ENCODE data around the gene FRMD4B.
A peak's percentile ranks its signal among the peaks of the same experiment; 100 is the strongest.

The FRMD4B gene

DNA sequence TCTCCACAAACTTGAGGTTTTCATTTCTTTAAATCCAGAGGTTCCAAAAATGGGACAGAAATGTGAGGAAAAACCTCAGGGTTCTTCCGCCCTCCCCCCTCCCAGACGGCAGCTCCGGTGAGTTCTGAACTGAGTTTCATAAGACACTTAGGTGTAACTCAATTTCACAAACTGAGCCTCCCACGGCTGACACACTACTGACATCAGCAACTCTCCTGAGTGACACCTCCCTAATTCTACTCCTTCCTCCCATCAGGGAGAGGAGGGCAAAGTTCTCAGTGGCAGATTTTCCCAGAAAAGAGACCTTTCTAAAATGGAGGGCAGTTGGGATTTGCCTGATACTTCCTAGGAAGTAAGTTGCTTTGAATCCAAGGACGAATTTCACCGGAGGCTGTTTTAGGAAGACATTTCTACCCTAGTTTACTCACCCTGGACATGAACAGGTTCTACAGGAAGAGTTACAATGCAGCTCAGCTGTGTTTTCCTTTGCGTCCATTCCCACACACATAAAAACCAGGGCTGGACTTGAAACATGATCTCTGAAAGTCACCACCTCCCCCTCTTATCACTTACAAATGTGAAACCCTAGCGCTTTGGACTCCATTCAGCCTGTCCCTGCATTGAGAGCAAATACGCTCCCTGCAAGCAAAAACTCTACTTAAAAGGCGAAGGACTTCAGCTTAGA lies 185.4 kb downstream of the FRMD4B start:
- no peak for DNase-seq

DNA sequence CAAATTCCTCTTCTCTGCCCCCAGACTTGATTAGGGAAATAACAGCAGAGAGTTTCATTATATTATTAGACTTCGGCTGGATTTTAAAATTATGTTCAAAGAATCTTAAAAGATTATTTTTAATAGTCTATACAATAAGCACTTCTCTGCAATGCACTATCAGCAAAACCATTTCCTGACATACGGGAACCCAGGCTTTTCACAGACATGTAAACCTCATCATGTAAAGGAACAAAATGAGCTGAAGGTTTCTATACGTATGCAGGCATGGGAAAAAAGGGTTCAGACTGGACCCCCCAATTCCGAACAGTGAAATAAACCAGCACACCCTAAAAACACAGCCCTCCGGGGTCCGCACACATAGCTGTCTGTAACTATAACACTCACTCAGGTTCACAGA lies 185.9 kb downstream of the FRMD4B start:
- DNase-seq, result no peak

DNA sequence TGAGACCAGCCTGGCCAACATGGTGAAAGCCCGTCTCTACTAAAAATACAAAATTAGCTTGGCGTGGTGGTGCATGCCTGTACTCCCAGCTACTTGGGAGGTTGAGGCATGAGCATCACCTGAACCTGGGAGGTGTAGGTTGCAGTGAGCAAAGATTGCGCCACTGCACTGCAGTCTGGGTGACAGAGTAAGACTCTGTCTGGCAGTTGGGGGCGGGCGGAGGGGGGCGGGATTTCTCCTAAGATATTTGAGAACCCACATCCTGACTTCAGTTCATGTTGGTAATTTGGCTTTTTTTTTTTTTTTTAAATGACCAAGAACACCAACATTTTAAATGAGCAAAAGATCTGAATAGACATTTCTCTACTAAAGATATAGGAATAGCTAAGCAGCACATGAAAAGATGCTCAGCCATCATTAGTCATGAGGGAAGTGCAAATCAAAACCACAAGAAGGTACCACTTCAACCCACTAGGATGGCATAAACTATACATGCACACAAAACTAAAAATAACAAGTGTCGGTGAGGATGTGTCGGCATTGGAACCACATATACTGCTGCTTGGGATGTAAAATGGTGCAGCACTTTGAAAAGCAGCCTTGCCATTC lies 187.9 kb downstream of the FRMD4B start:
- peak; percentile 21 for DNase-seq

DNA sequence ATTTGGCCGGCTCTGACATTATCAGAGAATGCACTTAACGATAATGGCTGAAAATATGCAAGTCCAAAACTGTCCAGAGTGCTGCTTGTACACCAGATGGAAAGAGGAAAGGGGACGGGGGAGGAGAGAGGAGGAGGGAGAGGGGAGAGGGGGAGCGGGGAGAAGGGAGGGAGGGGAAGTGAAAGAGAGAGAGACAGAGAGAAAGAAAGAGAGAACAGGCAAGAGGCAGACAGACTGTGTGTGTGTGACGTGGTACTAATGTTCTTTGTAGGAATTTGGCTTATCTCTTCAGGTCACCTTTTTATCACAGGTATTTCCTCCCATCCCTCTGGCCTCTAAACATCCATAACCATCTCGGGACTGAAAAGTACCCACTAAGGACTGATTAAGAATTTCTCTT lies 188.4 kb downstream of the FRMD4B start:
- no peak for DNase-seq

DNA sequence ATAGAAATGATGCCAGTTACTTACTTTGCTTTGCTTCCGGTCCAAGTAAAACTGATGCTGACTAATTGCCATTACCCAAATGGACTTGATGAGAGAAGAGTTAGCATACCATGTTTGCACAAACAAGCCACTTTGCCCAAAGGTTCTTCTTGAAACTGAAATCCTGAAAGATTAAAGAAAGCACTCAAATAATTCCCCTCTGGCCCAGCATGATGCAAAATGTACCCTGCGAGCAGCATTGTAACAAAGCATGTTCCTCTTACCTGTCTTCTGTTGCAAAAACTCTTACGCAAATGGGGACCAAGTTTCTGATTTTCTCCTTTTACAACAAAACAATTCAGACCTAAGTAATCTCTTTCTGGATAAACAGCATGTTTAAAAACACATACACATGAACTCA lies 189.0 kb downstream of the FRMD4B start:
- DNase-seq, result no peak

DNA sequence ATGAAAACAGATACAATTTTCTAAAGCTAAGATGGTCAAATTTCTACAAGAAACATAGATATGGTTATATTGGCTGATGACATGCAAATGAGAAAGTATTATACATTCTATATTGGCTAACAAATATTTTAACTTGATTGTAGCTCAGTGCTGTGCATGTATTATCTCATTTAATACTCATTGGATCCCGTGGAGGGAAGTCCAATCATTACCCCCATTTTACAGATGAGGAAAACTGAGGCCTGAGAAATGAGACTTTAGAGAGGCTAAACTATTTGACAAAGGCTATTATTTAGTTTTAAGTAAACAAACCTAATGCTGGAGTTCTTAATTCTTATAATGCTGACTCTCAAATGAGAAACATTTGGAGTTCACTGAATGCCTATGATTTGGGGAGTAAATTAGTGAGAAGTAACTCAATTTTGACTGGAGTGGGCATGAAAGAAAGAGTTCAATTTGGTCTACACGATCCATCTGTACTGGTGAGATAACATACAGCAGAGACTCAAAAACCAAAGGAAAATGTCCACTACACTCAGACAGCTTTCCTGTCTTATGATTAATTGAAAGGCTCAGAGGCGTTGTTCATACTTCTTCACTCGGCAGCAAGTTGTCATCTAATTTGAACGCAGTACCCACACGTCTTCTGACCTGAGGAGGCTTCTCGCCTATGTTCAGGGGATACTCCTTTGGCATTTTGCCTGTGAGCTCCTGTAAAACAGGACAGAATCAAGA lies 191.3 kb downstream of the FRMD4B start:
- no peak for DNase-seq

DNA sequence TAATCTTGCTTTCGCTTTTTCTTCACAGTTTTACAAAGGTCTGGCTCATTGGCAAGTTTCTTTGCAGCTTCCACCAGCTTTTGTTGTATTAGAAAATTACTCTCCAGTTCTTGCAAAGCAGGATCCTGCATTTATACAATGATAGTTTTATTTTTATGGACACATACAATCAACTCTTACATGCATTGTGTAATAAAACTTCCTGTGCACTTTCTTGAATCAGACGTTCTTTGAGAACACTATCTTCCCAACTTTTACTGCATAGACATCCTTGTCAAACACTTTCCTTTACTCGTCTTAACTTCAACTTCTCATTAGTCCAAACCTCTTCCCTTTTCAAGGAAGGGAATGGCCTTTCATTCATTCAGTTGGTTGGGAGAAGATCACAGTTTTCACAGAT lies 192.1 kb downstream of the FRMD4B start:
- DNase-seq, result no peak

DNA sequence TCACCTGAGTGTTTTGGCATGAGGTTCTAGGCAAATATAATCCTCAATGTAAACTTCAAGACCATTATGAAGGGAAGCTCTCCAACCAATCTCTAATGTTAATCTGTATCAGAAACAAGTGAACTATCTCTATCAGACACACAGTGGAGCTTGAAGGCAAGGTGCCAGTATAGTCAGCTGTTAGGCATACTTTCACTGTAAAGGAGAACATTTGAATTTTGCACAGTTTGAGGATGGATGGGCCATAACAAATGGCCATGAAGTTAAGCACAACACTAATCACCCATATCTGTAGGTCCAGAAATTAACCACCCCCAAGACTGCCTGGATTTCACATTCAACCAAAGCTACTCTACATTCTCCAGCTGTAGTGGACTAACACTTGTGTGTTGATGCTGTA lies 194.4 kb downstream of the FRMD4B start:
- no peak for DNase-seq

DNA sequence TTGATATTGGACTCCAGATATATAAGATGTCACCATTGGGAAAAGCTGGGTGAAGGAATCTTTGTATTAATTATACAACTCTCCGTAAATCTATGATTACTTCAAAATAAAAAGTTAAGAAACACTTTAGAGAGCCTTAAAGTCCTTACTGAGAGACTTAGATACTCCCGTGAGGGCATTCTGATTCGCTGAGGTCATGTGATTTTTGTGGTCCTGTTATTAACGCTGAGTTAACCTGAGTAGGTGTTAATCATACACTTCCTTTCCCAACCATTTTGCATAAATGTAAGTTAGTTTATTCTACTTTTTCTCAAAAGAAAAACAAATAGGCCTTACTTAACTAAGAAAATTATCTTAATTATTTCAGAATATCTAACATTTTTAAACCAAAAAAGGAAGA lies 196.4 kb downstream of the FRMD4B start:
- no peak for DNase-seq

DNA sequence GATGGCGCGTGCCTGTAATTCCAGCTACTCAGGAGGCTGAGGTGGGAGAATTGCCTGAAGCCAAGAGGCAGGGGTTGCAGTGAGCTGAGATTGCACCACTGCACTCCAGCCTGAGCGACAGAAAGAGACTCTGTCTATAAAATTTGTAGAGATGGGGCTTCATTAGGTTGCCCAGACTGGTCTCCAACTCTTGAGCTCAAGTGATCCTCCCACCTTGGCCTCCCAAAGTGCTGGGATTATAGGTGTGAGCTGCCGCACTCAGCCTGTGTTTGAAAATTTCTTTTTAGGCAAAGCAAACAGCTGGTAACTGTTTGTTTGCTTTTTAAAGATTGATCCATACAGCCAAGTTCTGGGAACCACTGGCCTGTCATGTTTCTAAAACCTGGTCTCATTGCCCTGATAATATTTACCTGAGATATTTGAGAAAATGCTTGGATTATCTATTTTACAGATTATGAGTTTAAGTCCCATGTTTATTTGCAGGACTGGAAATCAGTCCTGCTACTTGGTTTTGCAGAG lies 199.3 kb downstream of the FRMD4B start:
- no peak for DNase-seq

DNA sequence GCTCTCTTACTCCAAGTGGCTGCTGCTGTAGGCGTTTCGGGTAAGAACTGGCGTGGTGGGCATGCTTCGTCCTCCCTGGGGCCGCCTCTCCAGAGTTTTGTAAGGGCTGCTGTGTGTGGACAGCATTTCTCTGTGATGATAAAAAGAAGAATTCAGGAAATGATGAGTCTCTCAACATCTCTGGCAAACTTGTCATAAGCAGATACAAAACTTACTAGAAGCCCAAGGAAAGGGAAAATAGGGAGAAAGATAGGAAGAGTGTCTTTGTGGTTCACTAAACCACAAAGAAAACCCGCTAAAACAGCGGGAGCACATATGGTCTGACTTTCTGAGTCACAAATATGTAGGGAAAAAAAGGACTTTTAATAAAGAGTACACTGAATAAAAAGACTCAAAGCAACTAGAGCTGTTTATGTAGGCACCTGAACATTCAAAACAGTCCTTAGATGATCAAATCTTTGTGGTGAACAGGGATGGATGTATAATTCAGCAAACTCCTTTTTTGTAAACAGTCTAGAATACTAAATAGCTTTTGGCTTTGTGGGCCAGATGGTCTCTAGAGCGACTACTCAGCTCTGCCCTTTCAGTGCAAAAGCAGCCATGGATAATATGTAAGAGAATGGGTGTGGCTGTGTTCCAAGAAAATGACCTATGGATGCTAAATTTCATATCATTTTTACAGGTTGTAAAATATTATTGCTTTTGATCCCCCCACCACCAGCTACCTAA lies 203.1 kb downstream of the FRMD4B start:
- no peak for DNase-seq

DNA sequence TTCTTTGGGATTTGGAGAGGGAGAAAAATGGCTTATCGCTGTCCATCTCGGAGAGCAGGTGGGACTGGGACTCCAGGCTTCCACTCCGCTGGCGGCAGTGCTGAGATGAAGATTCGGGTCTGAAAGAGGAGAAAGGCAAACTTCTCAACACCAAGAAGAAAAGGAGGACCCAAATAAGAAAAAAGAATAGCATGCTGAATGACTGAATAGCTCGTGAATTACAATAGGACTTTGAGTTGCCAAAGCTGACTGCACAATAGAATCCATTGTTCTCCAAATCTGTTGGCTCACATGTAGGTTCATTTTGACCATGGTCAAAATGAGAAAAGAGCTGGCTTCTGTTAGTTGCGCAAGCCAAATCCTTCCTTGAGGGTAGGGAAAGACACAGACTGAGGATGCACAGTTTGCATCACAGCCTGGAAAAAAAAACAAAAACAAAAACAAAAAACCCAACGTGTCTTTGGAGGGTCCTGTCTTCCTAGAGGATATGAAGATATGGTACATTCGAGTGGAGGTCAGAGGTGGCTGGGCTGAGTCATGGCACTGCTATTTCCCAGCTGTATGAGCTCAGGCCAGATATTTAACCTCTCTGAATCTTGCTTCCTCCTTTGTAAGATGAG lies 204.2 kb downstream of the FRMD4B start:
- no peak for DNase-seq

DNA sequence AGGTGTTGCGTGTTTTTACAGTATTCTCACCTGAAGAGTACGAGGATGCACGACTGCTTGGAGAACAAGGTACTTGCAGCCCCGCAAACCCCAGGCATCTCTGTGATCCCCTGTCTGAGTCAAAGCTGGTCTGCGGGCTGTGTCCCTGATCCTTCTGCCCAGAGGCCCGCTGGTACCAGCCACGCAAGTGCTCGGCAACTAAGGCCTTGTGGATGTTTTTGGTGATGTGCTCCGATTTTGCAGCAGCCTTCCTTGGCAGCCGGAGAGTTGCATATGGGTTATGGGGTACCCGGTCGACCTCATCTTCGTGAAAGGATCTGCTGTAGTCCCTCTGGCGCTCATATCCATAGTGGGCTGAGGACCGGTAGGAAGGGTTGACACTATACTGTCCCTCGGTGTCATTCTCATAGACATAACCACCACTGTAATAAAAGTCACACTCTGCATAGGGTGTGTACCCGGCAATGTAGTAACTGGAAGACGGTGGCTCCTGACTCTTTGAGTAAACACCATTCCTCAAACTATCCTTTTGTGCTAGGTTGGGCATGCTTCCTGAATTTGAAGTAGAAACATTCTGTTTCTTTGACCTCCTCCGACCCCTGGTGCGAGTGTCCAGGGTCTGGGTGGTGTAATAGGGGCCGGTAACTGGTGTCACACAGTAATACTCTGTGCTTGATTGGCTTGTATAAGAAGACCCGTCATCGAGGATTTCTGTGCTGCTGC lies 204.9 kb downstream of the FRMD4B start:
- DNase-seq, result no peak

DNA sequence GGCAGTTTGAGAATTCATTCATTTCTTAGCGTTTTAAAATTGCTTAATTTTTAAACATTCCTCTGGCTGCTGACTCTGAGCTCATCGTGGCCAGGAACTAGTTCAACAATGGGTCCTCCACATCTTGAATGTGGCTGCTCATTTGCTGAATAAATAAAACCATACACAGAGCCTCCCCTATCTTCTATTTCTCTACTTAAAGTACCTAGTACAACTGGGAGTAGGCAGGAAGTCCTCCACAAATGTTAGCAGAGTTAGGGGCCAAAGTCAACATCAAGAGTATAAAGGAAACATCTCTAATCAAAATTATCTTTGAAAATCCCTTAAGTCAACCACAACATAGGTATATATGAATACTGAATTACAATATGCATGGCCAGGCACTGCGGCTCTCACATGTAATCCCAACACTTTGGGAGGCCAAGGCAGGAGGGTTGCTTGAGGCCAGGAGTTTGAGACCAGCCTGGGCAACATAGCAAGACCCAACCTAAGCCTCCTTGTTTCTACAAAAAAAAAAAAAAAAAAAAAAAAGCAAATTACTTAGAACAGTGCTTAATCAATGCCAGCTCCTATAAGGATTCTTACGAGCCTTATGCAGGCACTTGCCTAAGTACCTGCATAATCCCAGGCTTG lies 206.0 kb downstream of the FRMD4B start:
- DNase-seq, result no peak

DNA sequence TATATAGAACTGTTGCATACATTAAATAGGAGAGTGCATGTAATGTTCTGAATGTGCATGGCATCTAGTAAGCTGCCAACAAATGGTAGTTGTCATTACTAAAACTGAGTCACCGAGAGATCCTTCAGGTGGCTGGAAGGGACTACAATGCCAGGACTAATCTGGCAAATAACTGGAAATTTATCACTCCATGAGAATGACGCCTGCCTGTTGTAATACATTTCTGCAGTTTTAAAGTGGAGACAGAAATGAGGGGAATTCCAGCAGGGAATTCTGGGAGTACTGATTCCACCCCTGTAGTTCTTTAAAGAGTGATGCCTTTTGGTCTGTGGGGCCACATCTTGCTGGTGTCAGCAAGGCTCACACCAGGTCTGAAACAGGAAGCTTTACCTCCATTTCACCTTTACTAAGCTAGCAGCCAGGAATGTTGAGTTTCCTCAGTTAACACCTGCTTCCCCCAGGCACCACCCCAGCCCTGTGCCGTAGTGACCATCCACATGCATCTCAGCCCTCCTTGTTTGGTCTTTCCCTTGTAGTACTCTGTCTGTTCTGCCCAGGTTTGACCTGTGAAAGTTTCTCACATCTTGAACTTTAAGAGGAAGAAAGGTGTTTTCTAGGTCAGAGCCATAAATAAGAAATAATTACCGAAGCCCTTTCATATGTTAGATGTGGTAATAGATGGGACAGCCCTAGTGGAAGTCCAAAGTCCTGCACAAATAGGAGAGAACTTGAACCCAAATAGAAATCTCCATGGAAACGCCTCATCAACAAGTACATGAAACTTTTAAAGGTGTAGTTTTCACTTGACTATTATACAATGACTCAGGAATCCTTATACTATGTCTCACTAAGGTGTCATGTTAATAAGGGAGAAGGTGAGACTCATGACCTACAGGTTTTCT lies 206.8 kb downstream of the FRMD4B start:
- no peak for DNase-seq

DNA sequence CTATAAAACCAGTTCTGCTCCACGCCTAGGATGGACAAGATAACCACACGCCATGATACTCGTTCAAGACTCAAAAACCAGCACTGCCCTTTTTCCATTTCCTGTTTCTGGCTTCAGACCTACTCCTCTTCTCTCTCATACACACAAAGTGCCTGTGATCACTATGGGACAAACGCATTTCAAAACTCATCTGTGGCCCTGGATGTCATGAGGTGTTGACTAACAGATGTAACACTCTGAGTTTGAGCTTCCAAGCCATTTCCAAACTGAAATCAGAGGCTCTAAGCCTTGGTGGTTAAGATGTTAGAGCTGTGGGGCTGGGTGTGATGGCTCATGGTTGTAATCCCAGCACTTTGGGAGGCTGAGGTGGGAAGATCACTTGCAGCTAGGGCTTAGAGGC lies 207.8 kb downstream of the FRMD4B start:
- DNase-seq, result no peak

DNA sequence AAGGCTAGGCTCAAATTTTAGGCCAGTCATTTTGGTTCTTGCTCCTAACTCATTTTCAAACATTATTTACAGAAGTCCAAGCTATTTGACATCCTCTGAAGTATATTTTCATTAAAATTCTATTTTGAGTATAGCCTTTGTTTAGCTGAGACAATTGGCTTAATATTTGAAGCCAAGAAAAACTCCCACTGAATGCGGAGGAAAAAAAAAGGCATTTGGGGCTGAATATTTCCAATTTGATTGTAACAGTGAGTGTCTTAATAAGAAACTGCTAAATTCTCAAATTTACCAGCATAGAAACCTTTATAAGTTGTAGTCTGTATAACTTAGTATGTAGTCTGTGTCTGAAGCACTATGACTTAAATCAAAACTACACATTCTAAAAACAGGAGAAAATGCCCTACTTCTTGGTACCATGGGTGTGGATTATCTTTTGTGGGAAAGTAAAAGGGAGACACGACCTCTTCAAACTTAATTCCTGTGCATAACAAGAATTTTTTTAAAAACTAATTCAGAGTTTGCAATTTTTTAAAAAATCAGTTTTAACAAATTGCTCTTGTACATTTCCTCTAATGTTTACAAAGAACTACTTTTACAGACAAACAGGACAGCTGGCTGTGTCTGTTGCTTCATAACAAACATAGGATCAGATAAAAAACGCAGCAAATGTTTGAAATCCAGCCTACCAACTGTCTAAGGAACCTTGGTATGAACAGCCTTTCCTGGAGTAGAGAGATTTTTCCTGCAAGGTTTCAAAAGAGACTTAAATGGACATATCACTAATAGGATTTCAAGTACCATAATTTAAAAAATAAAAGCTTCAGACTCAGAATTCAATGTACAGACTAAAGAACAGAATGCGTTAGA lies 210.8 kb downstream of the FRMD4B start:
- DNase-seq, result no peak

DNA sequence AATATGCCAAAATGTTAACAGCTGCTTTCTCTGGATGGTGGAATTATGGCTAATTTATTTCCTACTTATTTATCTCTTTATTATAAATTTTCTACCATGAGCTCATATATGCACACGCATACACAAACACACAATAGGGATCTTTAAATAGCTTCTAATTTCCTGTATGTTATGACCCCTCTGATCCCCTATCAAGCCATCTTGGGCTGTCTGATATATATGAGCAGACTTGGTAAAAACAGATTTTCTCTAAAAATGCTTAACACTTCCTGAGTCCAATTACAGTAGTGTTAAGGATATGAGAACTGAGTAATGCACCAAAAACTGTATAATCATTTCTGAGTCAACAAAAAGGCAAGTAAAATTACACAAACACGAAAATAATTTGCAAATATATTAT lies 211.4 kb downstream of the FRMD4B start:
- DNase-seq, result no peak

DNA sequence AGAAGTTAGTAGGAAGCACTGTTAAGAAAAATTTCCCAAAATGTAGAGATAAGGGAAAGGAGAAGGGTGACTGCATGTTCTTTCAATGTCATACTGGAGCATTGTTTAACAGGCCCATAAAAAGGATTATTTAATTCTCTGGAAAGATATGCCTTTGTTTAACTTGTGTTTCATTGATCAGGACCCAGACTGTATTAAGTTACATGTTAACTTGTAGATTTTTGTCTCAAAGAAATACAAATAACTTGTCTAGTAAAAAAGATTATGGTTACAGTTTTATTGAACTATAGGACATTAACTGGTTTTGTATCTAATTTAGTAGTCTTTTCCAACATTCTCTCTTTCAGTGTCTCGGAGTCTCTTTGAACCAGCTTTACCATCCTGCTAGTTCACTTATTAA lies 213.8 kb downstream of the FRMD4B start:
- no peak for DNase-seq

DNA sequence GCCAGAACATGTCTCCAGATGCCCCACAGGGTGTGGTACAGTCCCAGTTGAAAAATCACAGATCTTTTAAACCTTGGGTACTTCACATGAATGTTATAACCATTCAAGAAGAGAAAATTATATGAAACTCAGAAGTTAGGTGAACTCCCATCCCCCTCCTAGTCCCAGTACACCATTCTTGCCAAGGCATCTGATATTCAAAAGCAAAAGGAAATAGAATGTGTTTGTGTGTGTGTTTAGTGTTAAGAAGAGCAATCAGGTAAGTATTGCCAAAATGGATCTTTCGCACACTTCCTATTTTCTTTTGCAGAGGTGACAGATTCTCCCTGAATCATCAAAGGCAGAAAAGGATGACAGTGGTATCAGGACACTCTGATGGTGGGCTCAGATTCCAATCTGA lies 219.4 kb downstream of the FRMD4B start:
- DNase-seq, result no peak
